GM12865 (cell line): ENCODE data around the gene NPC1.

Source experiments
- DNase-seq: peaks from one replicate; pipeline ENCODE4 v3.0.0; 2010; ENCODE audit warnings: low read depth
- H3K4me3 ChIP-seq: 2 replicates; pipeline ENCODE4 v1.5.1; 2011; ENCODE audit warnings: mild to moderate bottlenecking, low read depth, low read length, control low read depth
- TF ChIP-seq, protein P1 (sequence below): IDR thresholded peaks from 2 replicates; pipeline ENCODE4 v1.5.1; 2011; ENCODE audit warnings: low read length, control low read depth, low read depth, inconsistent platforms; ENCODE audit not compliant: insufficient read depth; ENCODE audit errors: missing control alignments

The NPC1 gene

DNA sequence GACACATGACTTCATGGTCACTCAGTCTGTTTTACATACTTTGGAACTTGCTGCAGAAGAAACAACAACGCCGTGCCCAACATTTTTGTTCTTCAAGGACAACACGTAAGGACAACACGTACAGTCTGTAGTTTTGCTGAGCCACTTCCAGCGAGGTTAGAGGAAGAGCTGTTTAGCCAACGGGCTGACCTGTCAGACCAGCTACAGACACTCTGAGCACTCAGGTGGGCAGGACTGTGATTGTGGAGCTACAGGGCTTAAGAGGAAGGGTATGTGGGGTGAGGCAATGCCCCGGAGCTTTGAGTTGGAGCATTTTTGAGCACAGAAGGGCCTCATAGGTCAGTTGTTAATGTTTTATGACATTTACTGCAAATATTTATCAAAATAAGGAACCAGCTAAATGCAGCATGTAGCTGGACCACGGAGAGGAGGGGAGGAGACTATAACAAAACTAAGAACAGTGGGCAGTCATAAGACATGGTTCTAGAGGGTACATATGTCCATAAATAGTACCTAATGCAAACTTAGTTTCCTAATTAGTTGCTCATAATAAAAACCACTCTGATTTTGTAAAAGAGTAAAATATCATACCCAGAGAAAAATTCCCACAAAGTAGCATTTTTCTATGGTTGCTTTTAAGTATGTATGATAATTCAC is 26.3 kb upstream of the NPC1 start:
- no peak overlapping the region for H3K4me3 ChIP-seq
- TF ChIP-seq, protein P1, sequence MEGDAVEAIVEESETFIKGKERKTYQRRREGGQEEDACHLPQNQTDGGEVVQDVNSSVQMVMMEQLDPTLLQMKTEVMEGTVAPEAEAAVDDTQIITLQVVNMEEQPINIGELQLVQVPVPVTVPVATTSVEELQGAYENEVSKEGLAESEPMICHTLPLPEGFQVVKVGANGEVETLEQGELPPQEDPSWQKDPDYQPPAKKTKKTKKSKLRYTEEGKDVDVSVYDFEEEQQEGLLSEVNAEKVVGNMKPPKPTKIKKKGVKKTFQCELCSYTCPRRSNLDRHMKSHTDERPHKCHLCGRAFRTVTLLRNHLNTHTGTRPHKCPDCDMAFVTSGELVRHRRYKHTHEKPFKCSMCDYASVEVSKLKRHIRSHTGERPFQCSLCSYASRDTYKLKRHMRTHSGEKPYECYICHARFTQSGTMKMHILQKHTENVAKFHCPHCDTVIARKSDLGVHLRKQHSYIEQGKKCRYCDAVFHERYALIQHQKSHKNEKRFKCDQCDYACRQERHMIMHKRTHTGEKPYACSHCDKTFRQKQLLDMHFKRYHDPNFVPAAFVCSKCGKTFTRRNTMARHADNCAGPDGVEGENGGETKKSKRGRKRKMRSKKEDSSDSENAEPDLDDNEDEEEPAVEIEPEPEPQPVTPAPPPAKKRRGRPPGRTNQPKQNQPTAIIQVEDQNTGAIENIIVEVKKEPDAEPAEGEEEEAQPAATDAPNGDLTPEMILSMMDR, result no peak
- DNase-seq, result no peak

DNA sequence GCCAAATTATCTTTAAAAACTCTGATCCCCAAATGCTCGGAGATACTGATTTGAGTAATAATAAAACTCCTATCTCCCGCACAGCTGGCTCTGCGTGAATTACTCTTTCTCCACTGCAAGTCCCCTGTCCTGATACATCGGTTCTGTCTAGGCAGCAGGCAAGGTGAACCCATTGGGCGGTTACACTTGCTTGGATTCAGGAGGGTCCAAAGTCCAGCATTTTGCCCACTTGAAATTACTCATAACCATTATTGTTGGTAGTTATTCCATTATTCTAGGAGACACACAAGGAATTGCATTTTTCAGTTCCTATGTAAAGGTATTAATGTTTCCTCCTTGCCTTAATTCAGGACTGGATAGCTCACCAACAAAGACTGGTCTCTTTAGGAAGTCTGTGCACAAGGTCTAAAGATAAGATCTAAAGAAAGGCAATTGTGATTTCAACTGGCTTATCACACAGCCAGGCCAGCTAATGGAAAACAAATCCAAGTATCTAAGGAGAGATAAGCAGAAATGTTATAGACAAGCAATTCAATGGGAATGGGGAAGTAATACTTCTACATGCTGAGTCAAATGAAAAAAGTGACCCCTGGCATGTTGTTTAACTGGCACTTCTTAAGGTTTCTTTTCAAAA is 23.2 kb upstream of the NPC1 start:
- TF ChIP-seq, protein P1, result no peak
- DNase-seq, result no peak

DNA sequence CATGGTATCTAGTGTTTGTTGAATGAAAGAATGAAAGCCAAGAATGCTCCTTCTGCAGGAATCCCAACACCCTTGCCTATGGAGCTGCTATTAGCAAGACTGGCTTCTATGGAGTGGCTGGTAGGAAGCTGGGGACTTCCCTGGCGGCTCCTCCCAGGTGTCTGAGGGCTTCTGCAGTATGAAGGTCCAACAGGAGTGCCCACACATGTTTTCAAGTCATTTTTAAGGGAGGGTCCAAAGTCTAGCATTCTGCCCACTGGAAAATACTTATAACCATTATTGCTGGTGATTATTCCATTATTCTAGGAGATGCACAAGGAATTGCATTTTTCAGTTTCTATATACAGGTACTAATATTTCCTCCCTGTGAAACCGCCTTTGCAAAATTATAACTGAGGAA is 21.9 kb upstream of the NPC1 start:
- no peak for DNase-seq
- no peak overlapping the region for H3K4me3 ChIP-seq
- TF ChIP-seq, protein P1, result no peak

More for the DNA sequence above, 23.2 kb upstream of the NPC1 start:
- H3K4me3 ChIP-seq, result no peak overlapping the region

DNA sequence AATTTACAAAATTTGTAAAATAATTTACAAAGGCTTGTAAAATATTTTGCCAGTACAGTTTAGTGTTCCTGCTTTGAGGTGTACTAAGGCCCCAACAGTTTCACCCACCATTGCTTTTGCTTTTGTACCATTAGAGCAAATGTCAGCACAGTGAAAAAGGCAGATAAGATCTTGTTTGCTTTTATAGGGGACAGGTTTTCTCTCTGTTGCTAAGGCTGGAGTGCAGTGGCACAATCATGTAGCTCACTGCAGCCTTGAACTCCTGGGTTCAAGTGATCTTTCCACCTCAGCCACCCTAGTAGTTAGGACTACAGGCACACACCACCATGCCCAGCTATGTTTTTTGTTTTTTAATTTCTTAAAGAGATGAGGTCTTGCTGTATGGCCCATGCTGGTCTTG is 19.6 kb upstream of the NPC1 start:
- no peak for DNase-seq
- H3K4me3 ChIP-seq, result no peak overlapping the region
- TF ChIP-seq, protein P1, result no peak

DNA sequence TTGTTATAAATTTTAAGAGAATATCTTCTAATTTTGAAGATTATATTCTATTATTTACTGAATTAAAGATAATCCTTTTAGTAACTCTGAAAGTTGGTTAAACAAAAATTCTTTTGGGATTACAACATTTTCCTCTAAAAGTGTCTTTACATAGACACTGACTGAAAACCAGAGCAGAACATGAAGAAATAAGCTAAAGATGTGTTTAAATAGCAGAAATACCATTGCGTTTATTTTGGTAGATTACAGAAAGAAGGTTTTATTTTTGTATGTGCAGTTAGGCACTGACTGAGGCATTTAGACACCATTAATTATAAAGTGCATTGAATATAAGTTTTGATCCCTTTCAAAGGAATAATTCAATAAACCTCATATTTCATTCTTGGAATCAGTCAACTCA is 13.5 kb upstream of the NPC1 start:
- H3K4me3 ChIP-seq, result no peak overlapping the region
- TF ChIP-seq, protein P1, result no peak
- no peak for DNase-seq

DNA sequence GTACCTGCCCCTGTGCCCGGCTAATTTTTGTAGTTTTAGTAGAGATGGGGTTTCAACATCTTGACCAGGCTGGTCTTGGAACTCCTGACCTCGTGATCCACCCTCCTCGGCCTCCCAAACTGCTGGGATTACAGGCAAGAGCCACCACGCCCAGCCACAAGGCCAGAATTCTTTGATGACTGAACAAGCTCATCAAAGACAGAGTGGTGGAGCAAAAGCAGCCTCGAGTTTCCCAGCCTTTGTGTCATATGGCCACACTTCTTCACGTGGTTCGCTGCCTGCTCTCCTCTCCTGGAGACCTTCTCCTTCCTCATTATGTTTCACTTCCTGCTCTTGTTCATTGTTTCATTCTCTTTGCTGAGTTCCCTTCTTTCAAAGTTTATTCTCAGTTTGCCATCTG is 9.9 kb upstream of the NPC1 start:
- no peak overlapping the region for H3K4me3 ChIP-seq
- no peak for DNase-seq

More for the DNA sequence above, 9.9 kb upstream of the NPC1 start:
- TF ChIP-seq, protein P1, result no peak
